ENCODE measurements around the gene REV1. TPM values are rescaled to one million over a fixed set of nuclear protein-coding genes. Genes with fewer than 3 reads are reported as not detected.

Gene REV1
- total and polyA plus RNA-seq, 2 of the 13 experiments (the other 11 are each of a cell fraction or from before 2014, with no cell fraction given): 49.1 to 71.8 TPM

GRCh38 chr2:99520813-99521212, 31.0 kb upstream of the REV1 start:
- 18% methylated on average over 3 of the region's 3 CpGs for WGBS (ENCODE audit: low lambda C conversion rate)
- DNase-seq (ENCODE audit: low spot score): no peak
- TF ChIP-seq SRSF1 (optimal IDR thresholded peaks at IDR 0.05; ENCODE audit: low read depth, low read length) (no peak), ZBTB14 (CRISPR knock-in tag; IDR thresholded peaks at IDR 0.05) (no peak), ZNF260 (CRISPR knock-in tag; IDR thresholded peaks at IDR 0.05; ENCODE audit: borderline replicate concordance, low read depth) (no peak), E2F5 (CRISPR knock-in tag; conservative IDR thresholded peaks at IDR 0.05) (no peak), ZBTB39 (CRISPR knock-in tag; IDR thresholded peaks at IDR 0.05) (no peak), ARID5B (CRISPR knock-in tag; IDR thresholded peaks at IDR 0.05) (no peak), KLF16 (CRISPR knock-in tag; IDR thresholded peaks at IDR 0.05) (no peak), PITX1 (CRISPR knock-in tag; IDR thresholded peaks at IDR 0.05) (no peak), PPARG (CRISPR knock-in tag; conservative IDR thresholded peaks at IDR 0.05) (no peak), ONECUT2 (CRISPR knock-in tag; IDR thresholded peaks at IDR 0.05) (no peak), PHF21A (CRISPR knock-in tag; IDR thresholded peaks at IDR 0.05) (no peak), HIVEP1 (CRISPR knock-in tag; IDR thresholded peaks at IDR 0.05) (no peak), JARID2 (CRISPR knock-in tag; IDR thresholded peaks at IDR 0.05; ENCODE audit: insufficient replicate concordance) (no peak), RXRB (CRISPR knock-in tag; IDR thresholded peaks at IDR 0.05; ENCODE audit: borderline replicate concordance) (no peak), SALL2 (CRISPR knock-in tag; IDR thresholded peaks at IDR 0.05) (no peak), ZNF331 (CRISPR knock-in tag; IDR thresholded peaks at IDR 0.05) (no peak), MLX (CRISPR knock-in tag; IDR thresholded peaks at IDR 0.05) (no peak)

More at GRCh38 chr2:99520813-99521212, 31.0 kb upstream of the REV1 start:
- intact Hi-C loops (cut with micrococcal nuclease; ENCODE audit: unreplicated experiment): no loop called here
- Histone ChIP-seq H3K27ac (ENCODE audit: extremely low read length, insufficient read depth, low read length) (no peak overlapping the region), H3K9me3 (ENCODE audit: low read length) (no peaks in the 10 kb centered on the region), H3K79me2 (ENCODE audit: insufficient read depth, low read length) (no peaks in the 10 kb centered on the region), H3K4me3 (replicated peaks in 1 of 3; ENCODE audit: insufficient read depth in 1 of 3, low read depth in 2 of 3, low read length in 3 of 3) (no peak overlapping the region), H4K20me1 (ENCODE audit: insufficient read depth, low read length) (no peaks in the 10 kb centered on the region), H3K4me1 (ENCODE audit: insufficient read depth, low read length) (no peaks in the 10 kb centered on the region), H3K36me3 (replicated peaks in 1 of 2; ENCODE audit: control insufficient read depth in 1 of 2, insufficient read depth in 2 of 2, low read length in 2 of 2) (no peaks in the 10 kb centered on the region), H3K4me2 (ENCODE audit: low read depth, low read length) (no peak overlapping the region), H3K9ac (ENCODE audit: insufficient read depth, low read depth, low read length) (no peak overlapping the region), H3K27me3 (ENCODE audit: control insufficient read depth in 1 of 2, insufficient read depth in 2 of 2, low read length in 2 of 2) (no peaks in the 10 kb centered on the region; a peak in 2 of 5 replicates), H2AFZ (ENCODE audit: low read length) (no peak overlapping the region)
- BruUV-seq (replicated peaks): no TSS peak
- no peak for FAIRE-seq
- ChIA-PET POLR2A (no interaction called here), CTCF (ENCODE audit: low intra/inter-chr PET ratio, low total read pairs) (no interaction called here)
- in situ Hi-C loops (cut with HindIII; ENCODE audit: extremely low pct_ligation_motif_present, low pct_unique_long_range_greater_than_20kb): no loop called here
- no peak for ATAC-seq
